ENCODE results near the gene CFAP97. TPM values are rescaled to one million over a fixed set of nuclear protein-coding genes. Genes with fewer than 3 reads are reported as not detected.
A peak's percentile ranks its signal among the peaks of the same experiment; 100 is the strongest.
"Not testable (repeated sequence)": the region's sequence is repeated elsewhere in the genome, so short reads cannot be mapped to it uniquely, and the experiment has no call there.

Gene CFAP97
- total RNA-seq, 4 donors from 2014 or later = 27.7 to 34.7 (median 32.0) TPM

DNA sequence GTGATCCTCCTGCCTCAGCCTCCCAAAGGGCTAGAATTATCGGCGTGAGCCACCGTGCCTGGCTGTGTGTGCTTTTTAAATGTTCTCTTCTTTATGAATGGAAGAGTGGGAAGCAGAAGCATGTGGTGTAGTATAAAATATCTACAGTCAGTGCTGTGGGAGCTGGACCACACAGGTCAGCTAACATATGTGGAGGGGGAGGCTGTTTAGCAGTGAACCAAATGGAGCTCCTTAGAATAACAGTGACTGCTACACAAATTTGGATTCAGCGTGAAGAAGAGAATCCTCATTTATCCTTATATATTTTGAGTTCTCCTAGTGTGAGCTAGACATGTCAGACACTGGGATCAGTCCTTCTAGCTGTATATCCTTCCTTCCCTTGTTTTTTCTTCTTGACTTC, 8.8 kb upstream of the CFAP97 start:
- TF ChIP-seq CTCF (IDR thresholded peaks at IDR 0.05) = no peak
- no peak for ATAC-seq (ENCODE audit: low FRiP score)

GRCh38 chr4:185211641-185212040, 7.8 kb upstream of the CFAP97 start:
- no peak for ATAC-seq (ENCODE audit: low FRiP score)
- no peak for DNase-seq (ENCODE audit: low spot score)
- TF ChIP-seq CTCF (IDR thresholded peaks at IDR 0.05) = no peak

More for the DNA sequence above, 8.8 kb upstream of the CFAP97 start:
- no peak for DNase-seq (ENCODE audit: low spot score)

GRCh38 chr4:185211035-185211434, 7.2 kb upstream of the CFAP97 start:
- DNase-seq (ENCODE audit: low spot score) (no peak), ATAC-seq (ENCODE audit: low FRiP score) (no peak)
- TF ChIP-seq CTCF (IDR thresholded peaks at IDR 0.05) = no peak

- DNase-seq (ENCODE audit: low spot score) = no peak
- TF ChIP-seq CTCF (IDR thresholded peaks at IDR 0.05) = no peak
These were observed 6.5 kb upstream of the CFAP97 start for GRCh38 chr4:185210102-185210981.

DNA sequence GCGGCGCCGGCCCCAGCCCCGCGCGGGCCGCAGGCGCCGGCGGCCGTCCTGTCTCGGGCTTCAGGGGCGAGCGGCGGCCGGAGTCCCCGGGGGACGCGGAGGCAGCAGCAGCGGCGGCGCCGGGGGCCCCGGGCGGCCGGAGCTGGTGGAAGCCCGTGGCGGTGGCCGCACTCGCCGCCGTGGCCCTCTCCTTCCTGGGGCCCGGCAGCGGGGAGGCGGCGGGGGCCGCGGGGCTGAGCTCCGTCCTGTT, 6.0 kb upstream of the CFAP97 start:
- not testable (repeated sequence) for DNase-seq (ENCODE audit: low spot score)
- peak; percentile 29 for ATAC-seq (ENCODE audit: low FRiP score)

More at GRCh38 chr4:185210102-185210981, 6.5 kb upstream of the CFAP97 start:
- peak; percentile 37 for ATAC-seq (ENCODE audit: low FRiP score)

- no peak for TF ChIP-seq CTCF (IDR thresholded peaks at IDR 0.05)
- DNase-seq (ENCODE audit: low spot score) = peak; percentile 42
These were observed 5.4 kb upstream of the CFAP97 start, which contains the start of gene SNX25 for GRCh38 chr4:185209031-185209851. Gene SNX25, plus strand, starts transcription at chr4:185209598. Its CDS starts 229 bp downstream, at chr4:185209827.

GRCh38 chr4:185207466-185207865, 3.7 kb upstream of the CFAP97 start:
- TF ChIP-seq CTCF (IDR thresholded peaks at IDR 0.05) = no peak
- no peak for ATAC-seq (ENCODE audit: low FRiP score)

More at GRCh38 chr4:185209031-185209851, 5.4 kb upstream of the CFAP97 start, which contains the start of gene SNX25:
- peak; percentile 92 for ATAC-seq (ENCODE audit: low FRiP score)

More at GRCh38 chr4:185207466-185207865, 3.7 kb upstream of the CFAP97 start:
- DNase-seq (ENCODE audit: low spot score) = no peak

Data from omental fat pad (tissue), 4 donors.